ENCODE results near the gene LRRC8B. TPM values are rescaled to one million over a fixed set of nuclear protein-coding genes. Genes with fewer than 3 reads are reported as not detected.
"Not testable (repeated sequence)": the region's sequence is repeated elsewhere in the genome, so short reads cannot be mapped to it uniquely, and the experiment has no call there.

LRRC8B gene
- total RNA-seq, 1 donor from 2014 or later = 3.6 TPM

- H3K27me3 ChIP-seq (ENCODE audit: low read depth) = no peaks in the 10 kb centered on the region
- H3K4me1 ChIP-seq = peaks cover 67% of the 10 kb centered on the region
- intact Hi-C loops (cut with micrococcal nuclease) = no loop called here
- no peak for TF ChIP-seq CTCF (IDR thresholded peaks at IDR 0.05; ENCODE audit: borderline replicate concordance)
- no peaks in the 10 kb centered on the region for H3K9me3 ChIP-seq (replicated peaks)
- H3K4me3 ChIP-seq = no peak overlapping the region
- no peak for DNase-seq
- H3K36me3 ChIP-seq = no peaks in the 10 kb centered on the region
- no peak overlapping the region for H3K27ac ChIP-seq (replicated peaks)
These were observed 104.5 kb downstream of the LRRC8B start for GRCh38 chr1:89629146-89629545.

GRCh38 chr1:89629600-89629999 is 105.0 kb downstream of the LRRC8B start:
- DNase-seq; intact Hi-C loops (cut with micrococcal nuclease); H3K36me3 ChIP-seq; H3K9me3 ChIP-seq (replicated peaks); H3K27ac ChIP-seq (replicated peaks); H3K4me3 ChIP-seq; H3K27me3 ChIP-seq (ENCODE audit: low read depth): not testable (repeated sequence)
- H3K4me1 ChIP-seq = peaks cover 67% of the 10 kb centered on the region

DNA sequence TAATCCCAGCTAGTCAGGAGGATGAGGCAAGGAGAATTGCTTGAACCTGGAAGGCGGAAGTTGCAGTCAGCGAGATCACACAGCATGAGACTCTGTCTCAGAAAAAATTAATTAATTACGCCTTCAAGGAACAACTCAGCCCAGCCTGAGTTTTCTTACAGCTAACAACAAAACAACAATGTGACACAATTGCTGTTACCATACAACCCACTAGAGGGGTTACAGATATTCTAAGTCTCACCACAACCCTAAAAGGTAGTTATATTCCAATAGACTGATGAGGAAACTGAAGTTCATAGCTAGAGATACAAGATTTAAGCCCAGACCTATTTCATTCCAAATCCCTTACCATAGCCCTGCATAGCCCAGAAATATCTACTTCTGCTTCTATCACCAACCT is 105.4 kb downstream of the LRRC8B start:
- Histone ChIP-seq H3K9me3 (replicated peaks) (no peaks in the 10 kb centered on the region), H3K27ac (replicated peaks) (peak overlapping the region; percentile 98), H3K36me3 (no peaks in the 10 kb centered on the region), H3K27me3 (ENCODE audit: low read depth) (no peaks in the 10 kb centered on the region), H3K4me3 (no peak overlapping the region), H3K4me1 (peaks cover 68% of the 10 kb centered on the region)
- no peak for TF ChIP-seq CTCF (IDR thresholded peaks at IDR 0.05; ENCODE audit: borderline replicate concordance)
- no peak for DNase-seq
- intact Hi-C loops (cut with micrococcal nuclease) = loop anchor here (5.0 to 10.0 kb wide), 2 partner anchors 85 to 132 kb away; no protein-coding TSS in a partner anchor

DNA sequence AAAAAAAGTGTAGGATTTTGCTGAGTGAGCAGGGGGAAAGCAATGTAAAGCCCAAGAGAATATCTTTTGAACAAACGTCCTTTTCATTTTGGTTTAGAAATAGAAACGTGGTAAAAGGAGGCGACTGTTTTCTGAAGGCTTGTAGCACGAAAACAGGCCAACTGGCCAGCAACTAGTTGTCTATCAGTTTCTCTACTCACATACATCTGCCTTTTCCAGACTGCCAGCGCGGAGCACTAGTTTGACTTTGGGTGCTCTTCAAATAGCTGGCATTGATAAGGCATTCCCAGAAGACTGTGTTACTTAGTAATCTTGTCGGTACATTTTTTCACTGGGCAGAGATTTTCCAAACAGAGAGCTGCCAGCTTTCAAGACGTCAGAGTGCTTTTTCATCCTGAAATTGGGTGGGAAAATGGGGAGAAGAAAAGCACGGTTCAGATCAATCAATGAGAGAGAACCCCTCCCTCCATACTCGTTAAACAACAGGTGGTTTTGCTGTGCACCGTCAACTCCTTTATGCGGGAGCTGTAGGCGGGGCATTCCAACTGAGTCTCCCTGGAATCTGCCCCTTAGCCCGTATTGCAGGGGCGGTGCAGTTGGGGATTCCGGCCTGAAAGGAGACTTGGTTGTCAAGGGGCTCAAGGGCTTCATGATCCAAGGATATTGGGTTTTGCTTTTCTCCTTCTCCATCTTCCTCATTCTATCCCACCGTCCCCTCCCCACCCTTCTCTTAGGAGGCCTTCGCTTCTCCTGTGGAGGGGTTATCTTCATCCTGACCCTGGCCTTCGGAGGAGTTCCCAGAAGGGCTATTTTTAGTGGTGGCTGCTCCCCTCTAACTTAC is 107.4 kb downstream of the LRRC8B start:
- Histone ChIP-seq H3K4me1 (peaks cover 76% of the 10 kb centered on the region), H3K4me3 (peak overlapping the region; percentile 94), H3K27me3 (ENCODE audit: low read depth) (no peaks in the 10 kb centered on the region), H3K36me3 (no peaks in the 10 kb centered on the region), H3K9me3 (replicated peaks) (no peaks in the 10 kb centered on the region), H3K27ac (replicated peaks) (peak overlapping the region; percentile 98)
- no peak for TF ChIP-seq CTCF (IDR thresholded peaks at IDR 0.05; ENCODE audit: borderline replicate concordance)
- intact Hi-C loops (cut with micrococcal nuclease) = loop anchor here (5.0 to 10.0 kb wide), 2 partner anchors 83 to 130 kb away; no protein-coding TSS in a partner anchor
- no peak for DNase-seq

- TF ChIP-seq CTCF (IDR thresholded peaks at IDR 0.05; ENCODE audit: borderline replicate concordance) = peak; percentile 74
- intact Hi-C loops (cut with micrococcal nuclease) = loop anchor here (5.0 to 10.0 kb wide), 2 partner anchors 82 to 130 kb away; no protein-coding TSS in a partner anchor
- DNase-seq = peak; percentile 89
- Histone ChIP-seq H3K4me3 (peak within 1 kb of the TSS; percentile 94), H3K27ac (replicated peaks) (peak within 1 kb of the TSS; percentile 98), H3K4me1 (peaks cover 84% of the 10 kb centered on the region), H3K36me3 (no peaks in the 10 kb centered on the region), H3K9me3 (replicated peaks) (no peaks in the 10 kb centered on the region), H3K27me3 (ENCODE audit: low read depth) (no peaks in the 10 kb centered on the region)
These were observed 108.1 kb downstream of the LRRC8B start, which contains the start of gene LRRC8C for GRCh38 chr1:89632657-89633247. Gene LRRC8C (plus strand): TSS chr1:89633120. CDS start chr1:89686474, 53,354 bp downstream.
